CD4-positive, alpha-beta T cell treated with Interleukin-15 for 4 hours (primary cell): ENCODE measurements around the gene NAIF1.

Experiments
- DNase-seq: peaks from one replicate; pipeline ENCODE4 v3.0.0-alpha.2; 2020; ENCODE audit warnings: low spot score

Gene NAIF1

GRCh38 chr9:128102861-128103588 is 35.9 kb upstream of the NAIF1 start:
- no peak for DNase-seq

GRCh38 chr9:128102196-128102595 is 35.1 kb upstream of the NAIF1 start:
- DNase-seq = no peak

GRCh38 chr9:128101690-128102089 is 34.6 kb upstream of the NAIF1 start:
- no peak for DNase-seq

GRCh38 chr9:128101231-128101661 is 34.1 kb upstream of the NAIF1 start:
- no peak for DNase-seq

GRCh38 chr9:128100581-128100980 is 33.5 kb upstream of the NAIF1 start:
- DNase-seq = no peak

- no peak for DNase-seq
Measured at GRCh38 chr9:128099932-128100491, 32.9 kb upstream of the NAIF1 start.

GRCh38 chr9:128099231-128099931 is 32.3 kb upstream of the NAIF1 start:
- no peak for DNase-seq

GRCh38 chr9:128098297-128099230 is 31.4 kb upstream of the NAIF1 start:
- peak; percentile 40 for DNase-seq

- no peak for DNase-seq
Measured at GRCh38 chr9:128097543-128098296, 30.6 kb upstream of the NAIF1 start.

- DNase-seq = no peak
Measured at GRCh38 chr9:128096616-128097536, 29.8 kb upstream of the NAIF1 start.

- DNase-seq = no peak
Measured at GRCh38 chr9:128094950-128095544, 27.9 kb upstream of the NAIF1 start.

- DNase-seq = peak; percentile 83
Measured at GRCh38 chr9:128094166-128094949, 27.2 kb upstream of the NAIF1 start.

GRCh38 chr9:128093011-128093410 is 25.9 kb upstream of the NAIF1 start:
- no peak for DNase-seq

GRCh38 chr9:128092199-128092977 is 25.3 kb upstream of the NAIF1 start:
- no peak for DNase-seq

- no peak for DNase-seq
Measured at GRCh38 chr9:128091571-128091970, 24.5 kb upstream of the NAIF1 start.

GRCh38 chr9:128091144-128091543 is 24.0 kb upstream of the NAIF1 start:
- DNase-seq = no peak

- no peak for DNase-seq
Measured at GRCh38 chr9:128089299-128089698, 22.2 kb upstream of the NAIF1 start.

GRCh38 chr9:128088253-128088945 is 21.3 kb upstream of the NAIF1 start:
- no peak for DNase-seq
